ENCODE data around the gene PMCH. TPM values are rescaled to one million over a fixed set of nuclear protein-coding genes. Genes with fewer than 3 reads are reported as not detected.

Gene PMCH
- total RNA-seq, 1 experiment from 2014 or later: not detected

DNA sequence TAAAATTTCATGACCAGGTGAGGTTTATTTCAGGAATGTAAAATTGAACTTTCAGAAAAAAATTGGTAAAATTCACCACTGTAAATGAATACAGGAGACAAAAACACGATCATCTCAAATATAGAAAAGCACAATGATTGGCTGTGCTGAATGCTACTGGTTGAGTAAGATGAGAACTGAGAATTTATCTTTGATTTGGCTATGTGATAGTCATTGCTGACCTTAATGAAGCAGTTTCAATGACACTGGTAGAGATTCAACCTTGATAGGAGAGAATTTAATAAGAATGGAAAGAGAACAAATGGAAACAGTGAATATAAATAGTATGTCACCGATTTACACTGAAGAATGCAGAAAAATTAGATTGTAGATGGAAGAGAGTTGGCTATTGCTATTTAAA, 6.4 kb upstream of the PMCH start:
- BruUV-seq (replicated peaks): no TSS peak
- Histone ChIP-seq H3K9me3 (ENCODE audit: low read depth, low read length, poor library complexity, severe bottlenecking) (peaks cover 16% of the 10 kb centered on the region), H3K27me3 (replicated peaks; ENCODE audit: insufficient read depth, low read depth, low read length, poor library complexity) (no peaks in the 10 kb centered on the region), H3K4me3 (ENCODE audit: low read depth, low read length, poor library complexity, severe bottlenecking) (no peak overlapping the region), H3K4me1 (ENCODE audit: insufficient read depth, low read length, poor library complexity, severe bottlenecking) (no peaks in the 10 kb centered on the region), H3K27ac (ENCODE audit: low read depth, low read length, poor library complexity, severe bottlenecking) (no peak overlapping the region), H3K36me3 (ENCODE audit: insufficient read depth, low read length, poor library complexity, severe bottlenecking) (no peaks in the 10 kb centered on the region)
- CTCF ChIA-PET: no interaction called here
- intact Hi-C loops (cut with micrococcal nuclease; ENCODE audit: unreplicated experiment): no loop called here
- TF ChIP-seq CTCF (conservative IDR thresholded peaks at IDR 0.05; ENCODE audit: low read depth, low read length) (no peak), EZH2 (IDR thresholded peaks at IDR 0.05; ENCODE audit: borderline replicate concordance, low read depth, low read length, poor library complexity, severe bottlenecking) (no peak)
- POLR2A ChIA-PET (ENCODE audit: low non-redundant PET): no interaction called here
- DNase-seq (ENCODE audit: low spot score): no peak

- Histone ChIP-seq H3K27me3 (replicated peaks; ENCODE audit: insufficient read depth, low read depth, low read length, poor library complexity) (no peaks in the 10 kb centered on the region), H3K4me1 (ENCODE audit: insufficient read depth, low read length, poor library complexity, severe bottlenecking) (no peaks in the 10 kb centered on the region), H3K27ac (ENCODE audit: low read depth, low read length, poor library complexity, severe bottlenecking) (no peak overlapping the region), H3K9me3 (ENCODE audit: low read depth, low read length, poor library complexity, severe bottlenecking) (peaks cover under 1% of the 10 kb centered on the region), H3K36me3 (ENCODE audit: insufficient read depth, low read length, poor library complexity, severe bottlenecking) (no peaks in the 10 kb centered on the region), H3K4me3 (ENCODE audit: low read depth, low read length, poor library complexity, severe bottlenecking) (no peak overlapping the region)
- no TSS peak for BruUV-seq (replicated peaks)
- ChIA-PET POLR2A (ENCODE audit: low non-redundant PET) (no interaction called here), CTCF (no interaction called here)
- DNase-seq (ENCODE audit: low spot score): no peak
- intact Hi-C loops (cut with micrococcal nuclease; ENCODE audit: unreplicated experiment): no loop called here
- TF ChIP-seq EZH2 (IDR thresholded peaks at IDR 0.05; ENCODE audit: borderline replicate concordance, low read depth, low read length, poor library complexity, severe bottlenecking) (no peak), CTCF (conservative IDR thresholded peaks at IDR 0.05; ENCODE audit: low read depth, low read length) (no peak)
Observed at GRCh38 chr12:102202556-102202955, 4.9 kb upstream of the PMCH start.

DNA sequence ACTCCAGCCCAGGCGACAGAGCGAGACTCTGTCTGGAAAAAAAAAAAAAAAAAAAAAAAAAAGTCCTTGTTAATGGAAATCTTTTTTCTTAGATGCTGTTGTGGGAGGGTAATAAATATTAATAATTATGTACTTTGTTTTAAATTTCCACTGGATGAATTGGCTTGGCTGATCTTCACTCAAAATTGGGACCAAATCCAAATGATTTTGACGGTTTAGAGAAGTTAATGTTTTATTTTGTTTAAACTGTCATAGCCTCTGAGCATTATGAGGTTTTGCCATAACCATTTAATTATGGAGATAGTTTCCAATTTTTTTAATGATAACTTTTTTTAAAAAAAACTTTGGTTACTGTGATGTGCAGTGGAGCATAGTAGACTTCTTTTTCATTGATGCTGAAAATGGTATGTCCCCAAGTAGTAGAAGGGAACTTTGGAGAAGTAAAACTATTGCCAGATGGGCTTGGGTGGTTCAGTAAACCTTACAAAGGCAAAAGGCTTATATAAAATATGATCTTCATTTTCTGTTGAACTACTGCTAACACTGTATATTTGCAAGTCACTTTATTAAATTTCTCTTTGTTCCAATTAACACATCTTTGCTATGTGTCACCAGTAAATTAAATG, 3.9 kb upstream of the PMCH start:
- Histone ChIP-seq H3K4me3 (ENCODE audit: low read depth, low read length, poor library complexity, severe bottlenecking) (no peak overlapping the region), H3K9me3 (ENCODE audit: low read depth, low read length, poor library complexity, severe bottlenecking) (no peaks in the 10 kb centered on the region), H3K27me3 (replicated peaks; ENCODE audit: insufficient read depth, low read depth, low read length, poor library complexity) (no peaks in the 10 kb centered on the region), H3K36me3 (ENCODE audit: insufficient read depth, low read length, poor library complexity, severe bottlenecking) (peaks cover under 1% of the 10 kb centered on the region), H3K27ac (ENCODE audit: low read depth, low read length, poor library complexity, severe bottlenecking) (no peak overlapping the region), H3K4me1 (ENCODE audit: insufficient read depth, low read length, poor library complexity, severe bottlenecking) (no peaks in the 10 kb centered on the region)
- intact Hi-C loops (cut with micrococcal nuclease; ENCODE audit: unreplicated experiment): no loop called here
- CTCF ChIA-PET: interaction anchor here (0.5 kb wide), 1 partner anchor 495 kb away, joined by 4 read pairs; no protein-coding TSS in a partner anchor
- no peak for TF ChIP-seq CTCF (conservative IDR thresholded peaks at IDR 0.05; ENCODE audit: low read depth, low read length)
- TF ChIP-seq EZH2 (IDR thresholded peaks at IDR 0.05; ENCODE audit: borderline replicate concordance, low read depth, low read length, poor library complexity, severe bottlenecking): no peak
- POLR2A ChIA-PET (ENCODE audit: low non-redundant PET): no interaction called here
- no peak for DNase-seq (ENCODE audit: low spot score)
- BruUV-seq (replicated peaks): no TSS peak
